HepG2 (cell line): ENCODE data around the gene SIVA1. TPM values are rescaled to one million over a fixed set of nuclear protein-coding genes. Genes with fewer than 3 reads are reported as not detected.

Experiments used
- ASH2L ChIP-seq: fragments of 300-600, 200-600 bp; sonication (generic); IDR thresholded peaks from 2 replicates; pipeline ENCODE4 v1.7.0; 2017; ENCODE audit warnings: low read depth, mild to moderate bottlenecking, moderate library complexity, mixed read lengths, low read length; ENCODE audit not compliant: insufficient read length
- DNMT3B ChIP-seq: conservative IDR thresholded peaks from 2 replicates; pipeline ENCODE4 v1.6.1; 2016; ENCODE audit warnings: missing biosample characterization, control low read depth
- HDAC1 ChIP-seq: sonication (generic); formaldehyde crosslinking; IDR thresholded peaks from 2 replicates; pipeline ENCODE4 v1.5.1; 2020; ENCODE audit warnings: mild to moderate bottlenecking, missing genetic modification reagents
- JUND ChIP-seq: sonication (generic); formaldehyde crosslinking; IDR thresholded peaks from 2 replicates; pipeline ENCODE4 v1.8.0; 2022; ENCODE audit warnings: mild to moderate bottlenecking, missing genetic modification reagents
- KDM1A ChIP-seq: IDR thresholded peaks from 2 replicates; pipeline ENCODE4 v1.6.1; 2016; ENCODE audit warnings: missing compliant biosample characterization
- NR3C1 ChIP-seq: sonication (generic); formaldehyde crosslinking; IDR thresholded peaks from 2 replicates; pipeline ENCODE4 v1.4.0; 2020; ENCODE audit warnings: missing genetic modification reagents
- PRPF4 ChIP-seq: fragments of 200-400 bp; formaldehyde crosslinking; IDR thresholded peaks from 2 replicates; pipeline ENCODE4 v1.6.1; 2016; ENCODE audit warnings: low read length, low read depth; ENCODE audit not compliant: poor library complexity, severe bottlenecking
- RBM39 ChIP-seq: fragments of 200-400 bp; formaldehyde crosslinking; IDR thresholded peaks from one replicate; pipeline ENCODE4 v1.6.1; 2018; ENCODE audit warnings: antibody characterized with exemption, mild to moderate bottlenecking, low read depth, low read length; ENCODE audit not compliant: poor library complexity, severe bottlenecking
- RNF2 ChIP-seq: fragments of 450-650 bp; conservative IDR thresholded peaks from 2 replicates; pipeline ENCODE4 v1.6.1; 2016; ENCODE audit warnings: low read depth
- SAP130 ChIP-seq: IDR thresholded peaks from 2 replicates; pipeline ENCODE4 v1.6.1; 2016; ENCODE audit warnings: low read depth
- SNRNP70 ChIP-seq: fragments of 200-400 bp; formaldehyde crosslinking; IDR thresholded peaks from 2 replicates; pipeline ENCODE4 v1.6.1; 2017; ENCODE audit warnings: mild to moderate bottlenecking, low read depth, low read length, moderate library complexity
- SOX5 ChIP-seq: IDR thresholded peaks from 2 replicates; pipeline ENCODE4 v1.6.1; 2016; ENCODE audit warnings: borderline replicate concordance
- ZC3H4 ChIP-seq: sonication (generic); formaldehyde crosslinking; IDR thresholded peaks from 2 replicates; pipeline ENCODE4 v1.4.0; 2020; ENCODE audit warnings: missing genetic modification reagents, borderline replicate concordance
- ZFP37 ChIP-seq: sonication (generic); formaldehyde crosslinking; IDR thresholded peaks from 2 replicates; pipeline ENCODE4 v1.4.0; 2020; ENCODE audit warnings: missing genetic modification reagents, borderline replicate concordance
- ZKSCAN1 ChIP-seq: fragments of 150-350 bp; IDR thresholded peaks from 2 replicates; pipeline ENCODE4 v1.6.1; 2014; ENCODE audit warnings: low read length
- ZNF282 ChIP-seq: fragments of 450-650 bp; IDR thresholded peaks from 2 replicates; pipeline ENCODE4 v1.6.1; 2018; ENCODE audit not compliant: partially characterized antibody
- ZNF335 ChIP-seq: sonication (generic); formaldehyde crosslinking; IDR thresholded peaks from 2 replicates; pipeline ENCODE4 v1.4.0; 2020; ENCODE audit warnings: missing genetic modification reagents
- ZNF564 ChIP-seq: sonication (generic); formaldehyde crosslinking; IDR thresholded peaks from 2 replicates; pipeline ENCODE4 v1.8.1; 2023; ENCODE audit warnings: mild to moderate bottlenecking, missing genetic modification reagents
- ZNF772 ChIP-seq: sonication (generic); formaldehyde crosslinking; IDR thresholded peaks from 2 replicates; pipeline ENCODE4 v1.5.0; 2020; ENCODE audit warnings: mild to moderate bottlenecking, missing genetic modification reagents
- ZNF883 ChIP-seq: sonication (generic); formaldehyde crosslinking; IDR thresholded peaks from 2 replicates; pipeline ENCODE4 v1.5.1; 2020; ENCODE audit warnings: mild to moderate bottlenecking, missing genetic modification reagents; ENCODE audit errors: not compliant biosample characterization
- polyA plus RNA-seq, 8 experiments: library from polyadenylated mRNA; depleted of rRNA in 3 of 8; stranded (reverse) in 7 of 8; unstranded in 1 of 8; fragments of >200 nt; fragmentation: Illumina TruSeq in 4 of 8; extraction: Trizol in 4 of 8; gene quantifications; 2 replicates each; pipeline versions ENCODE4 v1.2.1 to v1.2.3, GENCODE V29; 2011 to 2016; ENCODE audit warnings: low read depth in 4 of 8, missing spikeins in 1 of 8, mixed read lengths in 1 of 8; ENCODE audit not compliant: insufficient read depth in 1 of 8
- total RNA-seq, 5 experiments: library from RNA; depleted of rRNA; stranded (reverse); fragments of >200 nt; fragmentation: Illumina TruSeq; extraction: Trizol; gene quantifications; 2 replicates each; pipeline ENCODE4 v1.2.3, GENCODE V29; 2016; ENCODE audit warnings: low read depth in 1 of 5
- TF ChIP-seq, protein P1 (sequence below): sonication (generic); formaldehyde crosslinking; IDR thresholded peaks from 2 replicates; pipeline ENCODE4 v1.4.0; 2020; ENCODE audit warnings: missing genetic modification reagents
- TF ChIP-seq, protein P2 (sequence below): sonication (generic); formaldehyde crosslinking; IDR thresholded peaks from 2 replicates; pipeline ENCODE4 v1.5.0; 2020; ENCODE audit warnings: mild to moderate bottlenecking, missing genetic modification reagents, borderline replicate concordance

The SIVA1 gene
- total and polyA plus RNA-seq, 2 of the 13 experiments (the other 11 are each of a cell fraction or from before 2014, with no cell fraction given): 123 to 186 TPM

DNA sequence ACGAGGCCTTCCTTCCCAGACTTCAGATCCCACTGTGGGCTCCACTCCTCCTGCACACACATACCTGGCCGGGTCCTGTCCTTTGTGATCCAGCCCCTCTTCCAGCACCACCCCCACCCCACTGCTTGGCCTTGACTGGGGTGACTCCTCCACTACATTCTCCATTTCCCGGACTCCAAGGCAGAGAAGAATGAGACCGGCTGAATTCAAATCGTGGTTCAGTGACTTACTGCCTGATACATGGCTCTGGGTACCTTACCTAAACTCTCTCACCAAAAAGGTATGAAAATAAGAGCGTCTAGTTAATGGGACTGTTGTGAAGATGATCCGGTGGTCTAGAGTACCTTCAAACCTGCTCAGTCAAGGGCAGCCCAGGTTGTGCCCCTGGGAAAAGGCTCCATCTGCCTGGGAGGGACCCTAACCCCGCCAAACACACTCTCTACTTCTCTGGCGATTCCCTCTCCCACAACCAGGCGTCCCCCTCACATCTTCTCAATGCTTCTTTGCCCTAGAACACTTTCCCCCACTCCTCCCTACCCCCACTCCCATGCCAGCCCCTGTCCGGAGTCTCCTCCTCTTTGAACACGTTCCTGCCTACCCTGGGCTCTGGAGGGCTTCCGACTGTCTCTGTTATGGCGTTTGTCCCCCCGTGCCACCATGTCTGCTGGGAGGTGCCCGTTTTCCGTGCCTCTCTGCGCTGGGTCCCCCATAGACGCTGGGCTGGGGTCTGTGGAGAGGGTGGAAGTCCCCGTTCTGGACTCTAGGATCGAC is 46.5 kb downstream of the SIVA1 start (continued):
- TF ChIP-seq, protein P1, sequence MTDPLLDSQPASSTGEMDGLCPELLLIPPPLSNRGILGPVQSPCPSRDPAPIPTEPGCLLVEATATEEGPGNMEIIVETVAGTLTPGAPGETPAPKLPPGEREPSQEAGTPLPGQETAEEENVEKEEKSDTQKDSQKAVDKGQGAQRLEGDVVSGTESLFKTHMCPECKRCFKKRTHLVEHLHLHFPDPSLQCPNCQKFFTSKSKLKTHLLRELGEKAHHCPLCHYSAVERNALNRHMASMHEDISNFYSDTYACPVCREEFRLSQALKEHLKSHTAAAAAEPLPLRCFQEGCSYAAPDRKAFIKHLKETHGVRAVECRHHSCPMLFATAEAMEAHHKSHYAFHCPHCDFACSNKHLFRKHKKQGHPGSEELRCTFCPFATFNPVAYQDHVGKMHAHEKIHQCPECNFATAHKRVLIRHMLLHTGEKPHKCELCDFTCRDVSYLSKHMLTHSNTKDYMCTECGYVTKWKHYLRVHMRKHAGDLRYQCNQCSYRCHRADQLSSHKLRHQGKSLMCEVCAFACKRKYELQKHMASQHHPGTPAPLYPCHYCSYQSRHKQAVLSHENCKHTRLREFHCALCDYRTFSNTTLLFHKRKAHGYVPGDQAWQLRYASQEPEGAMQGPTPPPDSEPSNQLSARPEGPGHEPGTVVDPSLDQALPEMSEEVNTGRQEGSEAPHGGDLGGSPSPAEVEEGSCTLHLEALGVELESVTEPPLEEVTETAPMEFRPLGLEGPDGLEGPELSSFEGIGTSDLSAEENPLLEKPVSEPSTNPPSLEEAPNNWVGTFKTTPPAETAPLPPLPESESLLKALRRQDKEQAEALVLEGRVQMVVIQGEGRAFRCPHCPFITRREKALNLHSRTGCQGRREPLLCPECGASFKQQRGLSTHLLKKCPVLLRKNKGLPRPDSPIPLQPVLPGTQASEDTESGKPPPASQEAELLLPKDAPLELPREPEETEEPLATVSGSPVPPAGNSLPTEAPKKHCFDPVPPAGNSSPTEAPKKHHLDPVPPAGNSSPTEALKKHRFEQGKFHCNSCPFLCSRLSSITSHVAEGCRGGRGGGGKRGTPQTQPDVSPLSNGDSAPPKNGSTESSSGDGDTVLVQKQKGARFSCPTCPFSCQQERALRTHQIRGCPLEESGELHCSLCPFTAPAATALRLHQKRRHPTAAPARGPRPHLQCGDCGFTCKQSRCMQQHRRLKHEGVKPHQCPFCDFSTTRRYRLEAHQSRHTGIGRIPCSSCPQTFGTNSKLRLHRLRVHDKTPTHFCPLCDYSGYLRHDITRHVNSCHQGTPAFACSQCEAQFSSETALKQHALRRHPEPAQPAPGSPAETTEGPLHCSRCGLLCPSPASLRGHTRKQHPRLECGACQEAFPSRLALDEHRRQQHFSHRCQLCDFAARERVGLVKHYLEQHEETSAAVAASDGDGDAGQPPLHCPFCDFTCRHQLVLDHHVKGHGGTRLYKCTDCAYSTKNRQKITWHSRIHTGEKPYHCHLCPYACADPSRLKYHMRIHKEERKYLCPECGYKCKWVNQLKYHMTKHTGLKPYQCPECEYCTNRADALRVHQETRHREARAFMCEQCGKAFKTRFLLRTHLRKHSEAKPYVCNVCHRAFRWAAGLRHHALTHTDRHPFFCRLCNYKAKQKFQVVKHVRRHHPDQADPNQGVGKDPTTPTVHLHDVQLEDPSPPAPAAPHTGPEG (CRISPR knock-in tag): no peak
- TF ChIP-seq ZNF772 (CRISPR knock-in tag) (no peak), ZNF335 (CRISPR knock-in tag) (no peak), RNF2 (no peak), SOX5 (CRISPR knock-in tag) (no peak), ZFP37 (CRISPR knock-in tag) (0 out of 2 replicates have a peak, but pooled peaks have one; percentile 48), ASH2L (peak; percentile 24), ZNF282 (no peak), SAP130 (CRISPR knock-in tag) (peak; percentile 40; the same call in 1 of the 2 replicates), JUND (CRISPR knock-in tag) (no peak), DNMT3B (CRISPR knock-in tag) (no peak), ZKSCAN1 (no peak), KDM1A (no peak), ZNF883 (CRISPR knock-in tag) (no peak), NR3C1 (CRISPR knock-in tag) (no peak), ZNF564 (CRISPR knock-in tag) (no peak), SNRNP70 (no peak), PRPF4 (no peak), RBM39 (no peak), ZC3H4 (CRISPR knock-in tag) (no peak), HDAC1 (CRISPR knock-in tag) (no peak)
- TF ChIP-seq, protein P2, sequence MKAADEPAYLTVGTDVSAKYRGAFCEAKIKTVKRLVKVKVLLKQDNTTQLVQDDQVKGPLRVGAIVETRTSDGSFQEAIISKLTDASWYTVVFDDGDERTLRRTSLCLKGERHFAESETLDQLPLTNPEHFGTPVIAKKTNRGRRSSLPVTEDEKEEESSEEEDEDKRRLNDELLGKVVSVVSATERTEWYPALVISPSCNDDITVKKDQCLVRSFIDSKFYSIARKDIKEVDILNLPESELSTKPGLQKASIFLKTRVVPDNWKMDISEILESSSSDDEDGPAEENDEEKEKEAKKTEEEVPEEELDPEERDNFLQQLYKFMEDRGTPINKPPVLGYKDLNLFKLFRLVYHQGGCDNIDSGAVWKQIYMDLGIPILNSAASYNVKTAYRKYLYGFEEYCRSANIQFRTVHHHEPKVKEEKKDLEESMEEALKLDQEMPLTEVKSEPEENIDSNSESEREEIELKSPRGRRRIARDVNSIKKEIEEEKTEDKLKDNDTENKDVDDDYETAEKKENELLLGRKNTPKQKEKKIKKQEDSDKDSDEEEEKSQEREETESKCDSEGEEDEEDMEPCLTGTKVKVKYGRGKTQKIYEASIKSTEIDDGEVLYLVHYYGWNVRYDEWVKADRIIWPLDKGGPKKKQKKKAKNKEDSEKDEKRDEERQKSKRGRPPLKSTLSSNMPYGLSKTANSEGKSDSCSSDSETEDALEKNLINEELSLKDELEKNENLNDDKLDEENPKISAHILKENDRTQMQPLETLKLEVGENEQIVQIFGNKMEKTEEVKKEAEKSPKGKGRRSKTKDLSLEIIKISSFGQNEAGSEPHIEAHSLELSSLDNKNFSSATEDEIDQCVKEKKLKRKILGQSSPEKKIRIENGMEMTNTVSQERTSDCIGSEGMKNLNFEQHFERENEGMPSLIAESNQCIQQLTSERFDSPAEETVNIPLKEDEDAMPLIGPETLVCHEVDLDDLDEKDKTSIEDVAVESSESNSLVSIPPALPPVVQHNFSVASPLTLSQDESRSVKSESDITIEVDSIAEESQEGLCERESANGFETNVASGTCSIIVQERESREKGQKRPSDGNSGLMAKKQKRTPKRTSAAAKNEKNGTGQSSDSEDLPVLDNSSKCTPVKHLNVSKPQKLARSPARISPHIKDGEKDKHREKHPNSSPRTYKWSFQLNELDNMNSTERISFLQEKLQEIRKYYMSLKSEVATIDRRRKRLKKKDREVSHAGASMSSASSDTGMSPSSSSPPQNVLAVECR: 0 out of 2 replicates have a peak, but pooled peaks have one; percentile 8
